DOHH2 (cell line): ENCODE data around the gene TSHZ2.

ENCODE experiments used
- H3F3A ChIP-seq: fragments of 200-600 bp; sonication (generic), shearing (Covaris generic); 2 replicates; pipeline ENCODE4 v1.6.0; 2016; ENCODE audit warnings: antibody characterized with exemption, mild to moderate bottlenecking; ENCODE audit not compliant: control insufficient read depth, insufficient read depth
- H3K27ac ChIP-seq: fragments of 200-600 bp; sonication (generic); 2 replicates; pipeline ENCODE4 v1.5.1; 2014; ENCODE audit warnings: low read depth, mild to moderate bottlenecking, low read length, moderate library complexity
- H3K27me3 ChIP-seq: fragments of 200-600 bp; sonication (generic); 2 replicates; pipeline ENCODE4 v1.6.1; 2014; ENCODE audit warnings: mild to moderate bottlenecking, low read length, mixed read lengths; ENCODE audit not compliant: control insufficient read depth
- H3K36me3 ChIP-seq: fragments of 200-600 bp; sonication (generic); 2 replicates; pipeline ENCODE4 v1.6.1; 2014; ENCODE audit warnings: mild to moderate bottlenecking, low read length, moderate library complexity, mixed read lengths; ENCODE audit not compliant: control insufficient read depth
- H3K4me1 ChIP-seq: fragments of 200-600 bp; sonication (generic); 2 replicates; pipeline ENCODE4 v1.6.1; 2014; ENCODE audit warnings: mild to moderate bottlenecking, low read length, mixed read lengths; ENCODE audit not compliant: control insufficient read depth
- H3K4me2 ChIP-seq: fragments of 200-600 bp; sonication (generic); 2 replicates; pipeline ENCODE4 v1.6.0; 2014; ENCODE audit warnings: mild to moderate bottlenecking, low read length, moderate library complexity
- H3K4me3 ChIP-seq: fragments of 200-600 bp; sonication (generic); 2 replicates; pipeline ENCODE4 v1.5.1; 2014; ENCODE audit warnings: mild to moderate bottlenecking, low read length, mixed read lengths
- H3K79me2 ChIP-seq: fragments of 200-600 bp; sonication (generic); 2 replicates; pipeline ENCODE4 v1.6.1; 2014; ENCODE audit warnings: mild to moderate bottlenecking, low read length, mixed read lengths; ENCODE audit not compliant: control insufficient read depth
- H3K9me2 ChIP-seq: fragments of 200-600 bp; sonication (generic); replicated peaks from 2 replicates; pipeline ENCODE4 v1.6.1; 2014; ENCODE audit warnings: mild to moderate bottlenecking, low read length, mixed read lengths; ENCODE audit not compliant: control insufficient read depth
- H3K9me3 ChIP-seq: fragments of 200-600 bp; sonication (generic); 2 replicates; pipeline ENCODE4 v1.6.1; 2014; ENCODE audit warnings: antibody characterized with exemption, low read length, mixed read lengths; ENCODE audit not compliant: control insufficient read depth, insufficient read depth
- H4K20me1 ChIP-seq: fragments of 200-600 bp; sonication (generic); 2 replicates; pipeline ENCODE4 v1.6.0; 2014; ENCODE audit warnings: low read depth, mild to moderate bottlenecking, antibody characterized with exemption, low read length, moderate library complexity; ENCODE audit not compliant: control insufficient read depth, insufficient read depth
- CTCF ChIP-seq: fragments of 200-600 bp; sonication (generic); IDR thresholded peaks from one replicate; pipeline ENCODE4 v1.5.1; 2014; ENCODE audit warnings: antibody characterized with exemption, mild to moderate bottlenecking, low read depth, low read length; ENCODE audit not compliant: poor library complexity, severe bottlenecking
- EZH2phosphoT487 ChIP-seq: fragments of 200-600 bp; sonication (generic); IDR thresholded peaks from 2 replicates; pipeline ENCODE4 v1.6.1; 2017; ENCODE audit warnings: borderline replicate concordance, mild to moderate bottlenecking, antibody characterized with exemption, low read length, moderate library complexity, mixed read lengths

Gene TSHZ2

GRCh38 chr20:53510262-53510661 lies 538.1 kb downstream of the TSHZ2 start:
- no peaks in the 10 kb centered on the region for H4K20me1 ChIP-seq
- no peaks in the 10 kb centered on the region for H3K9me2 ChIP-seq
- H3K4me1 ChIP-seq: no peaks in the 10 kb centered on the region
- H3K4me3 ChIP-seq: no peak overlapping the region
- no peak overlapping the region for H3K27ac ChIP-seq
- TF ChIP-seq CTCF (no peak), EZH2phosphoT487 (no peak)
- no peaks in the 10 kb centered on the region for H3K9me3 ChIP-seq
- H3K79me2 ChIP-seq: no peaks in the 10 kb centered on the region
- H3K4me2 ChIP-seq: no peak overlapping the region
- no peaks in the 10 kb centered on the region for H3K27me3 ChIP-seq
- no peaks in the 10 kb centered on the region for H3F3A ChIP-seq
- H3K36me3 ChIP-seq: no peaks in the 10 kb centered on the region

- Histone ChIP-seq H3K79me2 (no peaks in the 10 kb centered on the region), H3K4me1 (no peaks in the 10 kb centered on the region), H3K27me3 (no peaks in the 10 kb centered on the region), H4K20me1 (no peaks in the 10 kb centered on the region), H3K4me3 (no peak overlapping the region), H3K9me2 (no peaks in the 10 kb centered on the region), H3K9me3 (no peaks in the 10 kb centered on the region), H3K36me3 (no peaks in the 10 kb centered on the region), H3F3A (no peaks in the 10 kb centered on the region), H3K27ac (no peak overlapping the region), H3K4me2 (no peak overlapping the region)
- TF ChIP-seq CTCF (no peak), EZH2phosphoT487 (no peak)
Observed at GRCh38 chr20:53510704-53511103, 538.5 kb downstream of the TSHZ2 start.

- Histone ChIP-seq H3K27me3 (no peaks in the 10 kb centered on the region), H3K9me3 (no peaks in the 10 kb centered on the region), H3K4me3 (no peak overlapping the region), H3K4me1 (no peaks in the 10 kb centered on the region), H3K9me2 (no peaks in the 10 kb centered on the region), H4K20me1 (no peaks in the 10 kb centered on the region), H3F3A (no peaks in the 10 kb centered on the region), H3K79me2 (no peaks in the 10 kb centered on the region), H3K27ac (no peak overlapping the region), H3K4me2 (no peak overlapping the region), H3K36me3 (no peaks in the 10 kb centered on the region)
- TF ChIP-seq EZH2phosphoT487 (no peak), CTCF (no peak)
Observed at GRCh38 chr20:53512076-53512475, 539.9 kb downstream of the TSHZ2 start.

- H3K79me2 ChIP-seq: no peaks in the 10 kb centered on the region
- H3K36me3 ChIP-seq: no peaks in the 10 kb centered on the region
- no peaks in the 10 kb centered on the region for H3K4me1 ChIP-seq
- H3K9me3 ChIP-seq: no peaks in the 10 kb centered on the region
- no peak for TF ChIP-seq EZH2phosphoT487
- no peak for TF ChIP-seq CTCF
- H3K4me2 ChIP-seq: no peak overlapping the region
- H3F3A ChIP-seq: no peaks in the 10 kb centered on the region
- no peaks in the 10 kb centered on the region for H3K27me3 ChIP-seq
- no peaks in the 10 kb centered on the region for H4K20me1 ChIP-seq
- H3K9me2 ChIP-seq: no peaks in the 10 kb centered on the region
- no peak overlapping the region for H3K27ac ChIP-seq
- H3K4me3 ChIP-seq: no peak overlapping the region
Observed at GRCh38 chr20:53513168-53513488, 541.0 kb downstream of the TSHZ2 start.
